ENCODE data around the gene TFPT. TPM values are rescaled to one million over a fixed set of nuclear protein-coding genes. Genes with fewer than 3 reads are reported as not detected.

TFPT gene
- total RNA-seq, 4 donors from 2014 or later: 10.8 to 26.6 (median 19.8) TPM

DNA sequence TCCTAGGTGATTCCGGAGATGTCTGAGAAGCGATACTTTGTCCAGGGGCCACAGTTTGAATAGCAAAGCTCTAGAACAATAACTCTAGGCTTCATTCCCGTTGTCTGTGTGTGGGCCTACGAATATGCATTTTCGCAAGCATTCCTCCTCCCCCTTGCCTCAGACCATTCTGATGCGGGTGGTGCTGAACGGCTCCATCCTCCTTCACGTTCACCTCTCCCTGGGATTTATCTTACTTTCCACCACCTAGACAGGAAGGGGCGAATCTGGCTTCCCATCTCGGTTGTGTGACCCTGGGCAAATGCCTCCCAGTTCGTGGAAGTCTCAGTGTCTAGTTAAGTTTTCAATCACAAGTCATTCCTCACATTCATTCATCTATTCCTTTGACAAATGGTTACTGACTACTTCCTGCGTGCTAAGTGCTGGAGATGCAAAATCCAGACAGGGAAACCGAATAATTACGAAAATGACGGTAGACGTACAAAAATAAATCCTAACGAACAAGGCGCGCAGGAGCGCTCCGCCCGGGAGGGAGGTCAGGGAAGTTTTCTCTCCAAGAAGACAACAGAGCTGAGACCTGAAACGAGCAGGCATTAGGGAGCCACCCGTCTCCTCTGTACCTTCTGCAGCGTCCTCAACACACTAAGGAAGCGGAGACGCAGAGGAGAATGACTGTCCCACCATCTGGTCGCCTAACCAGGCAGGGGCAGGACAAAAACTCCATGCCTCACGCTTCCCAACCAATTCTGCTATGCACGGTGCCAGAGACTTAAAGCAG lies 20.8 kb upstream of the TFPT start:
- Histone ChIP-seq H3K4me1 (peaks cover 28 to 47% (median 43%) of the 10 kb centered on the region in 4 donors), H3K27me3 (no peaks in the 10 kb centered on the region), H3K27ac (replicated peaks in 1 of 4) (peak overlapping the region; percentile 54 to 76 (median 58)), H3K9me3 (no peaks in the 10 kb centered on the region), H3K4me3 (peak overlapping the region; percentile 51 to 98 (median 59)), H3K36me3 (peaks cover 8 to 38% (median 26%) of the 10 kb centered on the region in 4 donors)
- intact Hi-C loops (cut with DNase I): no loop called here
- 5% methylated on average over 29 of the region's 30 CpGs for WGBS
- DNase-seq (ENCODE audit: extremely low spot score): no peak
- TF ChIP-seq EP300 (IDR thresholded peaks at IDR 0.05) (no peak), POLR2A (IDR thresholded peaks at IDR 0.05; ENCODE audit: low read depth) (no peak), POLR2AphosphoS5 (IDR thresholded peaks at IDR 0.05) (no peak)
- TF ChIP-seq, protein P1, sequence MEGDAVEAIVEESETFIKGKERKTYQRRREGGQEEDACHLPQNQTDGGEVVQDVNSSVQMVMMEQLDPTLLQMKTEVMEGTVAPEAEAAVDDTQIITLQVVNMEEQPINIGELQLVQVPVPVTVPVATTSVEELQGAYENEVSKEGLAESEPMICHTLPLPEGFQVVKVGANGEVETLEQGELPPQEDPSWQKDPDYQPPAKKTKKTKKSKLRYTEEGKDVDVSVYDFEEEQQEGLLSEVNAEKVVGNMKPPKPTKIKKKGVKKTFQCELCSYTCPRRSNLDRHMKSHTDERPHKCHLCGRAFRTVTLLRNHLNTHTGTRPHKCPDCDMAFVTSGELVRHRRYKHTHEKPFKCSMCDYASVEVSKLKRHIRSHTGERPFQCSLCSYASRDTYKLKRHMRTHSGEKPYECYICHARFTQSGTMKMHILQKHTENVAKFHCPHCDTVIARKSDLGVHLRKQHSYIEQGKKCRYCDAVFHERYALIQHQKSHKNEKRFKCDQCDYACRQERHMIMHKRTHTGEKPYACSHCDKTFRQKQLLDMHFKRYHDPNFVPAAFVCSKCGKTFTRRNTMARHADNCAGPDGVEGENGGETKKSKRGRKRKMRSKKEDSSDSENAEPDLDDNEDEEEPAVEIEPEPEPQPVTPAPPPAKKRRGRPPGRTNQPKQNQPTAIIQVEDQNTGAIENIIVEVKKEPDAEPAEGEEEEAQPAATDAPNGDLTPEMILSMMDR (IDR thresholded peaks at IDR 0.05): no peak

DNA sequence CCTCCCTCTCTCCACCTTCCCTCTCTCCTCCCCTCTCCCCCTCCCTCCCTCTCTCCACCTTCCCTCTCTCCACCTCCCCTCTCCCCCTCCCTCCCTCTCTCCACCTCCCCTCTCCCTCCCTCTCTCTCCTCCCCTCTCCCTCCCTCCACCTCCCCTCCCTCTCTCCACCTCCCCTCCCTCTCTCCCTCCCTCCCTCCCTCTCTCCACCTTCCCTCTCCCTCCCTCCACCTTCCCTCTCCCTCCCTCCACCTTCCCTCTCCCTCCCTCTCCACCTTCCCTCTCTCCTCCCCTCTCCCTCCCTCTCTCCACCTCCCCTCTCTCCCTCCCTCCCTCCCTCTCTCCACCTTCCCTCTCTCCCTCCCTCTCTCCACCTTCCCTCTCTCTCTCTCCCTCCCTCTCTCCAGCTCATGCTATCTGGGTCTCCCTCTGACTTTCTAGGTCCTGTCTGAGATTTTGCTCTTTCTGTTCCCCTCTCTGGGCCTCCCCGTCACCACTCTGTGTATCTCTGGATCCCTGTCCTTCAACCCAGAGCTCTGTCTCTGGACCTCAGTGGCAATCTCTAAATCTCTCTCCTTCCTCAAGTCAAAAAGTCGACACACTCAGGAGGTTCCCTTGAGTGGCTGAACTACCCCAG lies 18.6 kb upstream of the TFPT start:
- WGBS: 41% methylated on average over 2 of the region's 2 CpGs
- no peak overlapping the region for H3K27ac ChIP-seq (replicated peaks in 1 of 4)
- no peaks in the 10 kb centered on the region for H3K27me3 ChIP-seq
- H3K4me3 ChIP-seq: no peak overlapping the region
- TF ChIP-seq POLR2AphosphoS5 (IDR thresholded peaks at IDR 0.05): no peak
- no peak for TF ChIP-seq POLR2A (IDR thresholded peaks at IDR 0.05; ENCODE audit: low read depth)
- TF ChIP-seq, protein P1 (IDR thresholded peaks at IDR 0.05): no peak
- no peak for TF ChIP-seq EP300 (IDR thresholded peaks at IDR 0.05)
- H3K36me3 ChIP-seq: peaks cover 25 to 45% (median 37%) of the 10 kb centered on the region in 4 donors
- H3K9me3 ChIP-seq: no peaks in the 10 kb centered on the region
- intact Hi-C loops (cut with DNase I): no loop called here
- peaks cover 16 to 25% (median 21%) of the 10 kb centered on the region in 4 donors for H3K4me1 ChIP-seq
- no peak for DNase-seq (ENCODE audit: extremely low spot score)

DNA sequence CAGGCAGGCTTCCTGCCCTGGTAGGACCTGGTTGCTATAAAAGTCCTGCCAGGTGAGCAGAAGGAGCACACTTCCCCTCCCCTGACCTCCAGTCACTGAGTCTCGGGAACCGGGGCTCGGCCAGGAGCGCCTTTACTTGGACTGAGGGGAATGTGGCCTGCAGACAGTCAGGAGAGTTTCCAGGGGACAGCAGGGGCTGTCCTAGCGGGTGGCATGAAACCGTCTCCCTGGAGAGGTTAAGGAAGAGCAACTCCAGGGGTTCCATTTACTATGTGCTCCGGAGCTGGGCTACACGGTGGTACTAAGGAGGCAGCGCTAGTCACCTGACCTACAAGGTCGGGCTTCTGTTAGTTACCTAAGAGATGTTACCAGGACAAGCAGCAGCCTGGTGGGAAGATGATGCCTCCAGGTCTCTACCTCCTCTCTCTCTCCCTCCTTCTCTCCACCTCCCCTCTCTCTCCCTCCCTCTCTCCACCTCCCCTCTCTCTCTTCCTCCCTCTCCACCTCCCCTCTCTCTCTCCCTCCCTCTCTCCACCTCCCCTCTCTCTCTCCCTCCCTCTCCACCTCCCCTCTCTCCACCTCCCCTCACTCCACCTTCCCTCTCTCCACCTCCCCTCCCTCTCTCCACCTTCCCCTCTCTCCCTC lies 18.0 kb upstream of the TFPT start:
- WGBS: 83% methylated on average over 10 of the region's 10 CpGs
- Histone ChIP-seq H3K4me3 (no peak overlapping the region), H3K9me3 (no peaks in the 10 kb centered on the region), H3K27me3 (no peaks in the 10 kb centered on the region), H3K36me3 (peaks cover 31 to 47% (median 43%) of the 10 kb centered on the region in 4 donors), H3K27ac (replicated peaks in 1 of 4) (no peak overlapping the region), H3K4me1 (peaks cover 9 to 19% (median 15%) of the 10 kb centered on the region in 4 donors)
- TF ChIP-seq EP300 (IDR thresholded peaks at IDR 0.05): no peak
- TF ChIP-seq POLR2A (IDR thresholded peaks at IDR 0.05; ENCODE audit: low read depth): no peak
- no peak for TF ChIP-seq POLR2AphosphoS5 (IDR thresholded peaks at IDR 0.05)
- TF ChIP-seq, protein P1 (IDR thresholded peaks at IDR 0.05): no peak
- DNase-seq (ENCODE audit: extremely low spot score): no peak
- intact Hi-C loops (cut with DNase I): no loop called here

DNA sequence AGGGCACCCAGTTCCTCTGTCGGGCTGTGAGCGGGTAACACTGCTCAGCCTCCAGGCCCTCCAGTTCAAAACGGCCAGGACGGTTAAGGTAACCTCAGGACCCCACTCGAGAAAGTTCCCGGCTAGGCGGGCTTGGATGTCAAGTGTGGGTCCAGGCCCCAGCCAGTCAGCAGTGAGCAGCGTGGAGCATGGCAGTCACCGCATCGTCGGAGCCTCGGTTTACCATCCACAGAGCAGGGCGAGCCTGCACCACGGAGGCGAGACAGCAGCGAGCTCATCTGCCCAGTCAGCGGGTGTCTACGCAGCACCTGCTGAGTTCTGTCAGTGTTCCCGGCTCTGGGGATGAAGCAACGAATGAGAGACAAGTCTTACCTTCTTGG lies 14.2 kb upstream of the TFPT start:
- no CpG with 5 or more reads among the region's 20 CpGs for WGBS
- no peak overlapping the region for H3K27ac ChIP-seq (replicated peaks in 1 of 4)
- H3K27me3 ChIP-seq: no peaks in the 10 kb centered on the region
- H3K4me1 ChIP-seq: no peaks in the 10 kb centered on the region
- TF ChIP-seq POLR2A (IDR thresholded peaks at IDR 0.05; ENCODE audit: low read depth): no peak
- TF ChIP-seq POLR2AphosphoS5 (IDR thresholded peaks at IDR 0.05): no peak
- no peak for TF ChIP-seq EP300 (IDR thresholded peaks at IDR 0.05)
- TF ChIP-seq, protein P1 (IDR thresholded peaks at IDR 0.05): no peak
- DNase-seq (ENCODE audit: extremely low spot score): no peak
- peaks cover 67 to 86% (median 81%) of the 10 kb centered on the region in 4 donors for H3K36me3 ChIP-seq
- no peaks in the 10 kb centered on the region for H3K9me3 ChIP-seq
- intact Hi-C loops (cut with DNase I): no loop called here
- no peak overlapping the region for H3K4me3 ChIP-seq

All from esophagus muscularis mucosa (tissue), 4 donors.